HG03135 (cell line): ENCODE measurements around the gene CDH13.

Source experiments
- ATAC-seq: cut with Tn5 transposase; IDR thresholded peaks from one replicate; pipeline ENCODE4 v1.9.1; 2021; ENCODE audit warnings: mild to moderate bottlenecking, moderate library complexity; ENCODE audit not compliant: unreplicated experiment

The CDH13 gene

DNA sequence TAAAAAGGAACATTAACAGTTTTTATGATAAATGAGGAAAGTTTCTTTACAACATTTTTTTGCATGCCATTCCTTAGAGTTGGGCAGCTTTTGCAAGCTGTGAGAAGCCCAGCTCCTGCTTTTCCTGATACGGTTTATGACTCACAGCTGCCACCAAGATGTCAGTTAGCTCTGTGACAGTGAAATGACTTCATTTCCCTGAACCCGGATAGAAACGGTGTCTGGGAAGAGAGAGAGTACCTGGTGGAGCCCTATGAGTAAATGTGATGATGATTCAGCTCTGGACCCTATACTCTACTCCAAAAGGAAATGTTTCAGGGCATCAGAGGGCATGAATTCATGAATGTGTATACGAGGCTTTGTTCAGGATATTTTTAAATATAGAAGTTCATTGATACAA lies 814.7 kb downstream of the CDH13 start:
- no peak for ATAC-seq

DNA sequence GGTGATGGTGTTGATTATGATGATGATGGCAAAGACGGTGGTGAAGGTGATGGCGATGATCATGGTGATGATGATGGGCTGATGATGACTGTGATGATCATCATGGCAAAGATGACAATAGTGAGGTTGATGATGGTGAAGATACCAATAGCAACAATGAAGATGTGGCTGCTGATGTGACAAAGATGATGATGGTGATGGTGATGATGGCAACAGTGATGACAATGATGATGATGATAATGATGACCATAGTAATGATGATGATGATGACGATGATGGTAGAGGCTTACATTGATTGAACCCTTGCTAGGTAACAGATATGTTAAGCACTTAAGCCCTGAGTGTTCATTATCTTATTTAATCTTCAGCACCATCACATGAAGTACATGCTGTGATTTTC lies 817.2 kb downstream of the CDH13 start:
- ATAC-seq = no peak

DNA sequence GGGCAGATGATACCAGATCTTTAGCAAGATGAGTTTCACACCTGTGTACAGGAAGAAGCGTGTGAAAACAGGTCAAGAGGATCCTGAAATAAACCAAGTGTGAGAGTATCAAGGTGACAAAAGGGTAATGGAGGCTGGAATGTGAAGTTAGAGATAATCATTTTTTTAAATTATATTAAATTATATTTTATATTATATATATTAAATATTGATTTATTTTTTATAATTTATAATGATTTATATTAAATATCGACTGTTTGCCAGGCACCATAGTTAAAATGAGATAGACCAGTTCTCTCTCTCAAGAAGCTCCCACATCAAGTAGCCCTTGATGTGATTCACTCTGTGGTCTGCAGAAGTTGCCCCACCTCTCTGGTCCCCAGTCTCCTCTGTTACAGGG lies 820.8 kb downstream of the CDH13 start:
- ATAC-seq = no peak

DNA sequence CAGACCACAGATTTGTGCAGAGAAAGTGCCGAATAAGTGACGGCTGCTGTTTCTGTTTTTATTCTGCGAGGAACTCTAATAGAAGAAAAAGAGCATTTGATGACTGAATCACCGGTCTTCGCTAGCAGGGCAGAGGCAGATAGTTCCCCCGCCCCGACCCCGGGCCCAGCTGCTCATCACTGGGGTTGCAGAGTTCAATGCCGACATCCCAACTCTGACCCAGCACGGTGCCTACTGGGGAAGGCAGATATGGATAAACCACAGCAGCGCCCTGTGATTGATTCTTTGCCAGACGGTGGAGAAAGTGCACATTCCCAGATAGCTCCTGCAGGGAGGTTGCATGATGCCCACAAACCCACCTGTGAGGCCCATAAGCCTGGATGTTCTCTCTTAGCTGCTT lies 823.1 kb downstream of the CDH13 start:
- no peak for ATAC-seq

DNA sequence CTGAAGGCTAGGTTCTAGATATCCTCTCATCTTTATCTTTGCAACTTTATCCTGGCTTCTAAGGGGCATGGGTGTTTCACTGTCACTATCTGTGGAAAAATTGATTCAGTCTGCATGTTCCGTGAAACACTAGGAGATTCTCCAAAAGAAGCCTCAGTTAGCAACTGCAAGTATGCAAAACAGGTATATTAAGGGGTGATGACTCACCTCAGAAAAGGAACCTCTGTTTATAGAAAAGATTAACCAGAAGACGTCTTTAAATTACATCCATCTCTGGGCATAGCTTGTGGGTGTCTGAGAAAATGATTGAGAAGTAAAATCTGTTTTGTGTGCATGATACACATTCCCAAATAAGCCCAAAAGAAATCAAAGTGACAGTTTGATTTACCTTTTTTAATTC lies 827.2 kb downstream of the CDH13 start:
- ATAC-seq = peak; percentile 51

DNA sequence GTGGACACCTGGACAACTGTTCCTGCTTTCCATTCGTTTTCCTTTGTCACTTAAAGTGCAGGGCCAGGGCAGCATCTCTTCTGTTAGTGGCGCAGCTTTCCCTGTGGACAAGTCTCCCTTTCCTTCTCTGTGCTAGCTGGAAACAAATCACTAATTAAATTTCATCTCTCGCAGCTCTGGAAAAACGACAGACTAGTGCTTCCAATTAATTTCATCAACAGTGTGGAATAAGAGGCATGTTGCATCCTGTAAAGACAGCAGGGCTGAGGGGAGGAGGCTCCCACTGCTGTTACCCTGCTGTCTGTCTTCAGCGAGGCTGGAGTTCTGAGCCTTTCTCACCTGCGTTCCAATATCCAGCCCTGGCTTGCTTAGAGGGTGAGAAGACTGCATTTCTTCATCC lies 828.9 kb downstream of the CDH13 start:
- ATAC-seq = no peak

DNA sequence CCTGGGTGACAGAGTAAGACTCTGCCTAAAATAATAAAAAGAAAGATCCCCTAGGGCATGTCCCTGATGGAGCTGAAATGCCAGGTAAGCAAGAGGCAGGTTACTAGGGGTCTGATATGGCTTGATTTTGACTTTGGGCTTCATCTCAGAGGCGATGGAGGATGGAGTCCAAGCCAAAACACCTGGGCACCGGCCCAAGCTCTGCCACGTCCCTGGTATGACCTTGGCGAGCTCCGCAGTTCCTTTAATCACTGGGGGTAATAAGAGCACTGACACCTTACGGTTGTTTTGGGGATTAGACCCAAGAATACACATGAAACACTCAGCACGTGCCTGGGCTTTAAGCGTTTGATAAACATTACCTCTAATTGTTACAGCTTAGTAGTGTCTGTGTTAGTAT lies 830.2 kb downstream of the CDH13 start:
- ATAC-seq = no peak

DNA sequence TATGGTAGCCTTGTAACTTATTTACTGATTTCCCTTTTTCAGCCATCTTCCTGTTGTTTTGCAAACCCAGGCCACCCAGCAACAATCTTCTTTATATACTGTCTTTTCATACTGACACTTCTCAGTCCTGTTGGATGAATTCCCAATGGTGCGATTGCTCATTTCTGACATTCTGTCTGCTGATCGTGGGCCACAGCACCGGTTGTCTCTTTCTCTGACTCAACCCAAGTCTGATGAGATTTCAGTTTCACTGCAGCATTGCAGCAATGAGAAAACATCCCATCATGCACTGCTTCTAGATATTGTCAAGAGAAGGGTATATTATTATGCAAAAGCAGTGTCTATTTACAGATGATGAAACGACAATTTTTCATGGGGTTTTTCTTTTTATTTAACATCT lies 831.8 kb downstream of the CDH13 start:
- peak; percentile 72 for ATAC-seq

DNA sequence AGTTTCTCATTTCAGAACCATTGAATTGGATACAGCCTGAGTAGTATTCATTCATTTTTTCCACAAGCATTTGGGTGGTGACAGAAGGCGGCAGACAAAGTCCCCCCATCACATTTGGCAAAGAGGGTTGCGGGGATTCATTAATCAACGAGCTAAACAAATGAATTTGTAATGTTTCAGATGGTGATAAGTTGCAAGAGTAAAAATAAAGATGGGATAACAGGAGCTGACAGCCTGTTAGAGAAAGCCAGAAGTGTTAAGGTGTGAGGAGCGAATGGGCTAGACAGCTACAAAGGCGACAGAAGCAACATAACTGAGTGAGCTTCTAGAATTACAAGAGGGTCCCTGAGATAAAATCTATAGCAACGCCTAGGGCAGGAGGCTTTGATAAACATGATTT lies 838.2 kb downstream of the CDH13 start:
- no peak for ATAC-seq

DNA sequence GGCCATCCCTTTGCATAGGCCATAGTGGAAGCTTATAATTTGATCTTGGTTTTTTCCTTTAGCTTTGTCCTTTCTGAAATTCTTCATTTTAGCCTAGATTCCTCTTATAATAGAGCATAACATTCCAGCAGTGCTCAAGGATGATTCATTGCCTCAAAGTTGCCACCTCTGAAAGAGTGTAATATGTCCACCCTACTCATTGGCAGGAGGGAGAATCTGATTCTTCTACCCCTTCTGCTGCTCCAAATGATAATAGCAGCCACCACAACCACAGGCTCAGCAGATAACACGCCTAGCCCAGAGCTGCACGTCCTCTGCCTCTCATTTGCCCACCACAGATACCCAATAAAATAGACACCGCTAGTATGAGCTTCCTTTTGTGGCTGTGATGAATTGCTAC lies 843.6 kb downstream of the CDH13 start:
- no peak for ATAC-seq

DNA sequence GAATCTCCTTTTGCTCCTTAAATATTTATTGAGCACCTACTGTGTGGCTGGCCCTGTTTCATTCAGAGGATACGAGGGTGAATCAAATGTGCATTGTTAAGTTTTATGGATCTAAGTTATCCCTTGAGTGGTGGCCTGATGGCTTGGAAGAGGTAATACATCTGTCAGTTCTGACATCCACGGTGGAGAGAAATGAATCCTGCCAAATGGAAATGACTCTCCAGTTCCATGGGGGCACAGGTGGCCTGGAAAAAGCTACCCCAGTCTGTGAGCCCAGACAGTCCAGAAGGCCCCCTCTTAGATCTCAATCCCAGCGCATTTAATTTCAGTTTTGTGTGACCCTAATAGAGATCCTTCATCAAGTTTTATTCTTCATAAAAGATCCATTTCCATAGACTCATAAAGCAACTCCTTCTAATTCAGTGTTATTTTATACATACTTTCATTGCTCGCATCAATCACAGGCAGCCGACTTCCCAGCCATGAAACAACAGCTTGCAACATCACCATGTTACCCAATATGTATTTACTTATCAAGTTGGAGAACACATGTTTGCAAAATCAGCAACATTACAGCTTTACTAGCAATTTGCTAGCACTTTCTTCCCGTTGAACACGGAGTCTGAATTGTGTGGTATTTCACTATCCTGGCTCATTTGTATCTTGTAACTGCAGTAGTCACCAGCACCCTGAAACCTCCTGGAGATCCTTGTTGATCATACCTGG lies 846.2 kb downstream of the CDH13 start:
- no peak for ATAC-seq

DNA sequence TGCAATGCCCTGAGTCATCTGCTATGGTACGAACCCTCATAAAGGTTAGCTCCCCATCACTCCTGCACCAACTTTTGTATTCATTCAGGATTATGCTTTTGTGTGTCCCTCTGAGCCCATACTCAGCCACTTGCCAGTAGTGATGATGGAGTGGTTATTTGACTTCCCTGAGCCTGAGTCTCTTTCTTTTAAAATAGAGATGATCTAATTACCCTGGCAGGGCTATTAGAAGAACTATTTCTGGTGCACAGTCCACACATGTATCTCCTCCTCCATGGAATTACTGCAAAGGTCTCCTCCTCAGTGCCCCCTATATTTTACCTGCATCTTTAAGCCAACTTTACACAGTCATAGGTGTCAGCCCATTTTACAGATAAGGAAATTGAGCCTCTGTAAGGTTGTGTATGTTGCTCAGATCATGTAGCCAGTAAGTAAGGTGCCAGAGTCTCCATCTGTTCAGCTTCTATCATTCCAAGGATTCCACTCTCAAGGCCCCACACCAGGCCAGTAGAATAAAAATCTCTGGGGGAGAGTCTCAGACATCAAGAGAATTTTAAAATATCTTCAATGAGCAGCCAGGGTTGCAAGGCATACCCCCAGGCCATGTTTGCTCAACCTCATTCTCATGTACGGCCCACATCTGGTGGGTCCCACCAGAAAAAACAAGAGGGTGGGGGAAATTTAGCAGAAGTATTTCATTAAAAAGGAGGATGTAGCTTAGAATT lies 847.3 kb downstream of the CDH13 start:
- ATAC-seq = no peak

DNA sequence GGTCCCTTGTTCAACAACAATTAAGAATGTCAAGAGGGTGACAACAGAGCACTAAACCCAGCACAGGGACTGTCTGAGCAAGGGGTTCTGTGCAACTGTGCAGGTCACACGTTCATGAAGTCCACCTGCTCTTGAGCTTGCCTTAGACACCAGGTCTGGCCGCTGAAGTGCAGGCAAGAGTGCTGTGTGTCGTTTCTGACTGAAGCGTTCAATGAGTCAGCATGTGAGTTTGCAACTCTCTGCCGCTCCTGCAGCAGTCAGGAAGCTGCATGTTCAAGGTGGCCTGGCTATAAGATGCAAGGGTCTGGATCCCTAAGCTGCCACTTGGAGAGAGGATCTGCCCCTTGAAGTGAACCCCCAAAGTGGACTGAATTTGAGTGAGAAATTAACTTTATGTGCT lies 848.3 kb downstream of the CDH13 start:
- no peak for ATAC-seq

DNA sequence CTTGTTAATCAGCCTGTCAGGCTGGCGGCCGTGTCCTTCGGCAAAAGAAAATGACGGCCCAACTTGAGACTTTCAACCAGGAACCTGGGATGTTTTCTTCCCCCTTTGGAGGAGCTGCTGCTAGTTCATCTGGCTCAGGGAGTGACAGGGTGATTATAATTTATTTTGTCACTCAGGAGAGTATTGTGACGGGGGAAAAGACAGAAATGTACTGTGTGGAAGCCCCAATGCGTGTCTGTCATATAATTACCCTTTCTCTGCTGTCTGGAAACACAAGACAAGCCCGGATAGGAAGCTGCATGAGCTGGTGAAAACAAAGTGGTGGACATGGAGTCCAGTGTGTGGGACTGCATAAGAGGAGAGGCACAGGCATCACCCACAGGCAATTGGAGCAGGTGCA lies 854.8 kb downstream of the CDH13 start:
- no peak for ATAC-seq

DNA sequence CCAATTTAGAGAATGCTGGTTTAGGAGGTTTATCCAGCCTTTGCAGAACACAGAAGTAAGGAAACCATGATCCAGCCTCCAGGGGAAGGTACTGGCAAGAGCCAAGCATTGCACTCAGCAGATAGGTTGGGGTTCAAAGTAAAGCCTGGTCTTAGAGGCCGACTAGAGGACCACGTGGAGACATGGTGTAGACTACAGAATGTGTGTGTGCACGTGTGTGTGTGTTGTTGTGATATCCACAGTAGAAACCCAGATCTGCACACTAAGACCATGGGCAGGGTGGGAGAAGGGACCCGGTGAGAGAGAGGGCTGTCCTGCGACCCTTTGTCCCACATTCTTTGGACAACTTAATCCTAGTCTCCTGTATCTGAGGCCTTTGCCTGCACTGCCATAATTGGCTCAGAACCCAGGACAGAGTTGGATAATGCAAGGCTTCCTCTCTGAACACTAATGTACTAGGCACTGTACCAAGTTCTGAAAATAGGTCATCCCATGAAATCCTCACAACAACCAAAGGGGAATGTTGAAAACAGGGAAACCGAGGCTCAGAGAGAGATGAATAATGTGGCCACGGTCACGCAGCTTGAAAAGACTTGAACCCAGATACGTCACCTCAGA lies 855.9 kb downstream of the CDH13 start:
- no peak for ATAC-seq

DNA sequence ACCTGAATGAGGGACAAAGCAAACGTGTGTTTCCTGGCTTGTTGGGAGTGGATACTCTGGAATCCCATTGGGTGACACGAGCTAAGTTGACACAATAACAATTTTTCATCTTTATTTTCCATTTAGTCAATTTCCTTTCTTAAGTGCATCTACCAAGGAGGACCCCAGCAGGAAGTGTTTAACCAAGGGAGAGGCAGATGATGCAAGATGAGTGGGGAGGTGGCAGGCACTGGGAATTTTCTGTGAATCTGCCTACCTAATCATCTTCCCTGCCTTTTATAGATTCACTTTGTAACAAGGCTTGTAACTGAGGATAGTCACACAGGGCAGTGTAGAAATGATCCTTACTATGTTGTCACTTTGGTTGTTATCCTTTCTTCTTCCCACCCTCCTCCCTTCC lies 863.3 kb downstream of the CDH13 start:
- no peak for ATAC-seq

DNA sequence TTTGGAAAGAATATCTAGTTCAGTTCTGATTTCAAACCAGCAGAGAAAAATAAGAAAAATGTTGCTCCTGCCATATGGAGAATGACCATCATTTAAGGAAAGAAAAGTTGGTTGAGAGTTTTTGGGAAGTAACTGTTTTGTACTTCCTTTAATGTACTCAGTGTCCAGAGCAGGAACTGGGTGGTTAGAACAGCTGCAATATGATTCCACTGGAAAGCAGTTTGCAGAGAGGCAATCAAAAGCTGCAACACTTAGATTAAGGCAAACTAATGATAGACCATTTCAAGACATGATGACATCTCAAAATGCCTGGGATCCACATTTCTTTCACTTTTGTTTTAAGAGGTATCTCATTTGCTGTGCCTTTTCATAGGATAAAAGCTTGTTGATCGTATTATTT lies 867.7 kb downstream of the CDH13 start:
- no peak for ATAC-seq

DNA sequence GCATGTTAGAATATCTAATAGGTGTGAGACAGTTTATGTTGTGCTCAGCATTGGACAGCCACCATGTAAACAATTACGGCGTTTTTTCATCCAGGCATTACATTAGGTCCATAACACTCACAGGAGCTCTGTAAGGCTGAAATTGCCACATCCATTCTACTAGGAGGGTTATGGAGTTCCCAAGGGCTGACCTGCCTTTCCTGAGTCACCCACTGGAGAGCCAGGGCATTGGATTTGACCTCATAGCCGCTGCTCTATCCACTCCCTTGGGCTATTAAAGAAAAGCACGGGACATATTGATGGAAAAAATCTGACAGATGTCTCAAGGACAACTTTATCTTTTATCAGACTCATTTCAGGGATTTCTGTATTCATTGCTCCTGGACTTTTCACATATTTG lies 874.7 kb downstream of the CDH13 start:
- no peak for ATAC-seq

DNA sequence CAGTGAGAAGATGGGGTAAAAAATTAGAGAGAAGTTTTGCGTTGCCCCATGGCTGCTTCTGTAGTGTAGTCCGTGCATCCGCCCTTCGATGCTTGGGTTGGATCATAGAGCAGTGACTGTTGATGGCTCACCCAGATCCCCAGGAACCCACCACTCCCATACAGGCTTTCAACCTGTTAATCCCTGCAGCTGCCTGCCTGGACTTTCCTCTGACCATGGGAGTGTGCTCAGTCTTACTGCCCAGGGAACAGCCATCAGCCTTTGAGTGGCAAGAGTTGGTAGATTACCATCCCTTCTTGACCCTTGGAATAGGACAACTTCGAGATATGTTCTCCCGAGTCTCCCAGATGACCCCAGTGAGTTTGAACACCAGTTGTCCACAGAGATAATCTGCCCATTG lies 881.5 kb downstream of the CDH13 start:
- no peak for ATAC-seq

DNA sequence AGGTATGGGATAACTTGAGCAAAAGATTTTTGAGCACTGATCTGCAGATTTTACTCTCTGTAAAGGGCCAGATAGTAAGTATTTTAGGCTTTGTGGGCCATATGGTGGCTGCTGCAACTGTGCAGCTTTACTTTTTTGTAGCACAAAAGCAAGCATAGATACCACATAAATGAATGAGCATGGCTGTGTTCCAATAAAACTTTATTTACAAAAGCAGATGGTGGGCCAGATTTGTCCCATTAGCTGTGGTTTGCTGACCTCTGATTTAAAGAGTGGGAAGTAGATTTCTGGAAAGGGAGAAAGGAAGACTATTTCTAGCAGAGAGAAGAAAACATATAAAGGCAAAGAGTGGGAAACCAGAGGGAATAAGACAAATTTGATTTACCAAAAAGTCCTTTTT lies 882.5 kb downstream of the CDH13 start:
- no peak for ATAC-seq

DNA sequence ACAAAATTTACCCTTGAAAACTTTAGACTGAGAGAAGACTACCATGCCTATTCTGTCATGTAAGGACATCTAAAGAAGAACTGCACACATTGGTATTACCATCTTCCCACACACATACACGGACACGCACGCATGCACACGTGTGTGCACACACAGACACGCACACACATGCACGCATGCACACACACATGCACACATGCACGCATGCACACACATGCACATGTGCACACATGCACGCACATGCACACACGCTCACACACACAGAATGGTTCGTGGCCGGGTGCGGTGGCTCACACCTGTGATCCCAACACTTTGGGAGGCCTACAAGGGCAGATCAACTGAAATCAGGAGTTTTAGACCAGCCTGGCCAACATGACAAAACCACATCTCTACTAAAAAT lies 884.1 kb downstream of the CDH13 start:
- ATAC-seq = no peak

DNA sequence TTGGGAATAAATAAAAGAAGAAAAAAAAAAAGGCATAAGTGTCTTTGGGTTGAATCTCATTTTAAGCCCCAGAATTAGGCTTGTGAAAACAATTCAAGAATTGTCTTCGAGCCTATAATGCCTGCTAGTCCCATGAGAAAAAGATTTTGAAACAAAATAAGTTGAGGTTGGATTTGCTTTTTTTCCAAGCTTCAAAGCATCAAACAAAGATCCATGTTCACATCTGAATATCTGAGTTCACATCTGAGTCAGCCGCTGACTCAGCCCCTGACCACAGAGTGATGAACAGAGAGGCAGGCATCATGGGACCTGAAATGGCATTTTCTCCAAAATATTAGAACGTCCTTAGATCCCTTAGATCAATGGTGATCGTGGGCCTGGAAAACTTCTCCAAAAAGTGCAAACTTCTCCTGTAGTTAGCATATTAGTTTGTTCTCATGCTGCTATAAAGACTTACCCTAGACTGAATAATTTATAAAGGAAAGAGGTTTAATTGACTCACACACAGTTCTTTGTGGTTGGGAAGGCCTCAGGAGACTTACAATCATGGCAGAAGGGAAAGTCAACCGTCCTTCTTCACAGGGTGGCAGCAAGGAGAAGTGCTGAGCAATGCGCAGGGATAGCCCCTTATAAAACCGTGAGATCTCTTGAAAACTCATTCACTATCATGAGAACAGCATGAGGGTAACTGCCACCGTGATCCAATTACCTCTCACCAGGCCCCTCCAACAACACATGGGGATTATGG lies 886.4 kb downstream of the CDH13 start:
- ATAC-seq = no peak
